ENCODE results near the gene TUT7. TPM values are rescaled to one million over a fixed set of nuclear protein-coding genes. Genes with fewer than 3 reads are reported as not detected.

TUT7 gene
- total RNA-seq, 1 experiment from 2014 or later = 36.1 TPM

- no peak for TF ChIP-seq EZH2 (IDR thresholded peaks at IDR 0.05; ENCODE audit: low read depth)
- TF ChIP-seq, protein P1, sequence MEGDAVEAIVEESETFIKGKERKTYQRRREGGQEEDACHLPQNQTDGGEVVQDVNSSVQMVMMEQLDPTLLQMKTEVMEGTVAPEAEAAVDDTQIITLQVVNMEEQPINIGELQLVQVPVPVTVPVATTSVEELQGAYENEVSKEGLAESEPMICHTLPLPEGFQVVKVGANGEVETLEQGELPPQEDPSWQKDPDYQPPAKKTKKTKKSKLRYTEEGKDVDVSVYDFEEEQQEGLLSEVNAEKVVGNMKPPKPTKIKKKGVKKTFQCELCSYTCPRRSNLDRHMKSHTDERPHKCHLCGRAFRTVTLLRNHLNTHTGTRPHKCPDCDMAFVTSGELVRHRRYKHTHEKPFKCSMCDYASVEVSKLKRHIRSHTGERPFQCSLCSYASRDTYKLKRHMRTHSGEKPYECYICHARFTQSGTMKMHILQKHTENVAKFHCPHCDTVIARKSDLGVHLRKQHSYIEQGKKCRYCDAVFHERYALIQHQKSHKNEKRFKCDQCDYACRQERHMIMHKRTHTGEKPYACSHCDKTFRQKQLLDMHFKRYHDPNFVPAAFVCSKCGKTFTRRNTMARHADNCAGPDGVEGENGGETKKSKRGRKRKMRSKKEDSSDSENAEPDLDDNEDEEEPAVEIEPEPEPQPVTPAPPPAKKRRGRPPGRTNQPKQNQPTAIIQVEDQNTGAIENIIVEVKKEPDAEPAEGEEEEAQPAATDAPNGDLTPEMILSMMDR (conservative IDR thresholded peaks at IDR 0.05) = no peak
- CTCF ChIA-PET = interaction anchor here (0.6 kb wide), 1 partner anchor 409 kb away, joined by 4 read pairs; no protein-coding TSS in a partner anchor
- H3K4me3 ChIP-seq = no peak overlapping the region
Measured at GRCh38 chr9:86308687-86309086, 45.5 kb downstream of the TUT7 start.

DNA sequence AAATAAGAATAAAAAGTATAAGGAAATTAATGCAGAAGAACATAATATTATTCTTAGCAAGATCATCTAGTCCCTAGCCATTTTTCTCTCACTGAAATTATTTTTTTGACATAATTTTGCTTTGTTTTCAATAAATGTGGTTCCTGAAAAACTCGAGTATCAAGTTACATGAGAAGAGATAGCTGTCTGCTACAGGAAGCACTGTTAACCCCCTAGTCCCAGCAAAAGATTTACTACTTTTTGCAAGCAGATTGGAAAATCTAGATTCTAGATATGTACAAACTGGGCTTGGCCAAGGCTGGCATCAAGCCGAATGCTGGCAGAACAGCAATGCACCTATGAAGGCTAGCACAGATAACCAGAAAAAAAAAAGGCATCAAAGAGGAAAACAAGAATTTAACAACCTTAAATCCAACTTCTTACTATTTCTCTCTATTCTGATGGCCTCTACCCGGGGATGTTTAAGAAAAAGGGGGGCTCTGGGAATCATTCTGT lies 49.9 kb downstream of the TUT7 start:
- Histone ChIP-seq H3K27me3 (ENCODE audit: insufficient read depth, low read depth) (no peaks in the 10 kb centered on the region), H2AFZ (no peak overlapping the region), H3K4me3 (no peak overlapping the region), H3K36me3 (ENCODE audit: low read depth) (peaks cover 57% of the 10 kb centered on the region), H3K9me3 (ENCODE audit: insufficient read depth, low read depth) (no peaks in the 10 kb centered on the region), H3K79me2 (ENCODE audit: low read depth) (no peaks in the 10 kb centered on the region), H3K27ac (no peak overlapping the region), H3F3A (ENCODE audit: insufficient read depth, low read depth) (no peaks in the 10 kb centered on the region; the same call in 1 of the 2 replicates), H3K4me1 (replicated peaks; ENCODE audit: insufficient read depth) (no peaks in the 10 kb centered on the region), H3K4me2 (no peak overlapping the region), H3K9me2 (ENCODE audit: insufficient read depth) (no peaks in the 10 kb centered on the region), H4K20me1 (ENCODE audit: insufficient read depth) (no peaks in the 10 kb centered on the region)
- CTCF ChIA-PET = no interaction called here
- DNase-seq = no peak
- POLR2A ChIA-PET (ENCODE audit: unreplicated experiment) = no interaction called here
- intact Hi-C loops (cut with micrococcal nuclease; ENCODE audit: unreplicated experiment) = no loop called here
- no TSS peak for BruUV-seq (replicated peaks)
- no peak for TF ChIP-seq EZH2 (IDR thresholded peaks at IDR 0.05; ENCODE audit: low read depth)
- TF ChIP-seq, protein P1 (conservative IDR thresholded peaks at IDR 0.05) = no peak

More at GRCh38 chr9:86308687-86309086, 45.5 kb downstream of the TUT7 start:
- POLR2A ChIA-PET (ENCODE audit: unreplicated experiment) = interaction anchor here (0.6 kb wide), 1 partner anchor 9 kb away, joined by 3 read pairs; no protein-coding TSS in a partner anchor
- BruUV-seq (replicated peaks) = no TSS peak
- H3K36me3 ChIP-seq (ENCODE audit: low read depth) = peaks cover 66% of the 10 kb centered on the region
- no peaks in the 10 kb centered on the region for H3K79me2 ChIP-seq (ENCODE audit: low read depth)
- H3K9me2 ChIP-seq (ENCODE audit: insufficient read depth) = no peaks in the 10 kb centered on the region
- no peaks in the 10 kb centered on the region for H3K27me3 ChIP-seq (ENCODE audit: insufficient read depth, low read depth)
- no peaks in the 10 kb centered on the region for H3K4me1 ChIP-seq (replicated peaks; ENCODE audit: insufficient read depth)
- no peak overlapping the region for H3K4me2 ChIP-seq
- H2AFZ ChIP-seq = no peak overlapping the region
- intact Hi-C loops (cut with micrococcal nuclease; ENCODE audit: unreplicated experiment) = no loop called here
- no peaks in the 10 kb centered on the region for H3K9me3 ChIP-seq (ENCODE audit: insufficient read depth, low read depth)
- no peaks in the 10 kb centered on the region for H4K20me1 ChIP-seq (ENCODE audit: insufficient read depth)
- no peak overlapping the region for H3K27ac ChIP-seq
- DNase-seq = no peak
- H3F3A ChIP-seq (ENCODE audit: insufficient read depth, low read depth) = no peaks in the 10 kb centered on the region; the same call in 1 of the 2 replicates

DNA sequence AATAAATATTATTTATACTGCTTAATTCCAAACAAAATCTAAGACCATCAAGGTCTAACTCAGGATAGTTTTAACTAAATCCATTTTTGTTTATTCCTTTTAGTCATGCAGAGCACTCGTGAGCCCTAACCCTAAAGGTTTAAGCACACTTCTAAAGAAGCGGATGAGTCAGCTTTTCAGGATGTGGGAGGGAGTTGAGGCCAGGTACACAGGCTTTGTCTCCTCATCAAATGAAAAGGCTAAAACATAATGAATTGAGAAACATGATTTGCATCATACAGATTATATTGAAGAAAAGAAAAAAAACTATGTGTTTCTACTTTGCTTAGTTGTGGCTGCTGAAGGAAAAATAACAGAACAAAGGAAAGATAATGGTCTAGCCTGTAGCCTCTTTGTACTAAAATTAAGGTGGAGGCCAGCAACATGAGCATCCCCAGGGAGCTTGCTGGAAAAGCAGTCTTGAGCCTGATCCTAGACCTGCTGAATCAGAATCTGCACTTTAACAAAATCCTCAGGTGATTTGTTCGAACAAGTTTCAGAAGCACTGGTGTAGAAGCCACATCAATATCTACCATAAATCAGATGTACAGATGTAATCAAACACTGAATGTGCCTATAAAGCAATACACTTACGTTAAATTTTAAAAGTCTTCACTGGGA lies 50.8 kb downstream of the TUT7 start:
- H3K79me2 ChIP-seq (ENCODE audit: low read depth) = no peaks in the 10 kb centered on the region
- no TSS peak for BruUV-seq (replicated peaks)
- no peak overlapping the region for H3K4me2 ChIP-seq
- CTCF ChIA-PET = no interaction called here
- no peak overlapping the region for H3K4me3 ChIP-seq
- H4K20me1 ChIP-seq (ENCODE audit: insufficient read depth) = no peaks in the 10 kb centered on the region
- H3K4me1 ChIP-seq (replicated peaks; ENCODE audit: insufficient read depth) = no peaks in the 10 kb centered on the region
- no peak for DNase-seq
- H2AFZ ChIP-seq = no peak overlapping the region
- H3K27ac ChIP-seq = peak overlapping the region; percentile 24; the same call in 1 of the 2 replicates
- POLR2A ChIA-PET (ENCODE audit: unreplicated experiment) = no interaction called here
- H3K27me3 ChIP-seq (ENCODE audit: insufficient read depth, low read depth) = no peaks in the 10 kb centered on the region
- no peaks in the 10 kb centered on the region for H3K9me3 ChIP-seq (ENCODE audit: insufficient read depth, low read depth)
- TF ChIP-seq EZH2 (IDR thresholded peaks at IDR 0.05; ENCODE audit: low read depth) = no peak
- TF ChIP-seq, protein P1 (conservative IDR thresholded peaks at IDR 0.05) = no peak
- intact Hi-C loops (cut with micrococcal nuclease; ENCODE audit: unreplicated experiment) = no loop called here
- peaks cover 2% of the 10 kb centered on the region; the same call in 1 of the 2 replicates for H3F3A ChIP-seq (ENCODE audit: insufficient read depth, low read depth)
- no peaks in the 10 kb centered on the region for H3K9me2 ChIP-seq (ENCODE audit: insufficient read depth)
- H3K36me3 ChIP-seq (ENCODE audit: low read depth) = peaks cover 48% of the 10 kb centered on the region

All from PC-9 (cell line).